ENCODE results near the gene KRTAP10-1. TPM values are rescaled to one million over a fixed set of nuclear protein-coding genes. Genes with fewer than 3 reads are reported as not detected.

KRTAP10-1 gene
- total RNA-seq, 1 experiment from 2014 or later: 0.47 TPM

- BruUV-seq (replicated peaks): no TSS peak
- ChIA-PET POLR2A (ENCODE audit: low non-redundant PET) (no interaction called here), CTCF (interaction anchor here (0.6 to 0.7 kb wide), 2 partner anchors 206 to 259 kb away, joined by 3 to 6 read pairs; no protein-coding TSS in a partner anchor)
- Histone ChIP-seq H3K36me3 (ENCODE audit: insufficient read depth, low read length, poor library complexity, severe bottlenecking) (no peaks in the 10 kb centered on the region), H3K27ac (ENCODE audit: low read depth, low read length, poor library complexity, severe bottlenecking) (no peak overlapping the region), H3K27me3 (replicated peaks; ENCODE audit: insufficient read depth, low read depth, low read length, poor library complexity) (no peaks in the 10 kb centered on the region), H3K9me3 (ENCODE audit: low read depth, low read length, poor library complexity, severe bottlenecking) (no peaks in the 10 kb centered on the region), H3K4me1 (ENCODE audit: insufficient read depth, low read length, poor library complexity, severe bottlenecking) (no peaks in the 10 kb centered on the region), H3K4me3 (ENCODE audit: low read depth, low read length, poor library complexity, severe bottlenecking) (no peak overlapping the region)
- no peak for TF ChIP-seq EZH2 (IDR thresholded peaks at IDR 0.05; ENCODE audit: borderline replicate concordance, low read depth, low read length, poor library complexity, severe bottlenecking)
- TF ChIP-seq, protein P1, sequence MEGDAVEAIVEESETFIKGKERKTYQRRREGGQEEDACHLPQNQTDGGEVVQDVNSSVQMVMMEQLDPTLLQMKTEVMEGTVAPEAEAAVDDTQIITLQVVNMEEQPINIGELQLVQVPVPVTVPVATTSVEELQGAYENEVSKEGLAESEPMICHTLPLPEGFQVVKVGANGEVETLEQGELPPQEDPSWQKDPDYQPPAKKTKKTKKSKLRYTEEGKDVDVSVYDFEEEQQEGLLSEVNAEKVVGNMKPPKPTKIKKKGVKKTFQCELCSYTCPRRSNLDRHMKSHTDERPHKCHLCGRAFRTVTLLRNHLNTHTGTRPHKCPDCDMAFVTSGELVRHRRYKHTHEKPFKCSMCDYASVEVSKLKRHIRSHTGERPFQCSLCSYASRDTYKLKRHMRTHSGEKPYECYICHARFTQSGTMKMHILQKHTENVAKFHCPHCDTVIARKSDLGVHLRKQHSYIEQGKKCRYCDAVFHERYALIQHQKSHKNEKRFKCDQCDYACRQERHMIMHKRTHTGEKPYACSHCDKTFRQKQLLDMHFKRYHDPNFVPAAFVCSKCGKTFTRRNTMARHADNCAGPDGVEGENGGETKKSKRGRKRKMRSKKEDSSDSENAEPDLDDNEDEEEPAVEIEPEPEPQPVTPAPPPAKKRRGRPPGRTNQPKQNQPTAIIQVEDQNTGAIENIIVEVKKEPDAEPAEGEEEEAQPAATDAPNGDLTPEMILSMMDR (conservative IDR thresholded peaks at IDR 0.05; ENCODE audit: low read depth, low read length): no peak
- intact Hi-C loops (cut with micrococcal nuclease; ENCODE audit: unreplicated experiment): no loop called here
- no peak for DNase-seq (ENCODE audit: low spot score)
These were observed 4.0 kb downstream of the KRTAP10-1 start for GRCh38 chr21:44535963-44536362.

GRCh38 chr21:44534688-44535087 lies 5.3 kb downstream of the KRTAP10-1 start:
- Histone ChIP-seq H3K27ac (ENCODE audit: low read depth, low read length, poor library complexity, severe bottlenecking) (no peak overlapping the region), H3K36me3 (ENCODE audit: insufficient read depth, low read length, poor library complexity, severe bottlenecking) (no peaks in the 10 kb centered on the region), H3K4me1 (ENCODE audit: insufficient read depth, low read length, poor library complexity, severe bottlenecking) (no peaks in the 10 kb centered on the region), H3K9me3 (ENCODE audit: low read depth, low read length, poor library complexity, severe bottlenecking) (no peaks in the 10 kb centered on the region), H3K27me3 (replicated peaks; ENCODE audit: insufficient read depth, low read depth, low read length, poor library complexity) (no peaks in the 10 kb centered on the region), H3K4me3 (ENCODE audit: low read depth, low read length, poor library complexity, severe bottlenecking) (no peak overlapping the region)
- intact Hi-C loops (cut with micrococcal nuclease; ENCODE audit: unreplicated experiment): no loop called here
- BruUV-seq (replicated peaks): no TSS peak
- POLR2A ChIA-PET (ENCODE audit: low non-redundant PET): no interaction called here
- CTCF ChIA-PET: no interaction called here
- DNase-seq (ENCODE audit: low spot score): no peak
- TF ChIP-seq, protein P1 (conservative IDR thresholded peaks at IDR 0.05; ENCODE audit: low read depth, low read length): no peak
- TF ChIP-seq EZH2 (IDR thresholded peaks at IDR 0.05; ENCODE audit: borderline replicate concordance, low read depth, low read length, poor library complexity, severe bottlenecking): no peak

- Histone ChIP-seq H3K4me3 (ENCODE audit: low read depth, low read length, poor library complexity, severe bottlenecking) (no peak overlapping the region), H3K27me3 (replicated peaks; ENCODE audit: insufficient read depth, low read depth, low read length, poor library complexity) (no peaks in the 10 kb centered on the region), H3K9me3 (ENCODE audit: low read depth, low read length, poor library complexity, severe bottlenecking) (no peaks in the 10 kb centered on the region), H3K27ac (ENCODE audit: low read depth, low read length, poor library complexity, severe bottlenecking) (no peak overlapping the region), H3K4me1 (ENCODE audit: insufficient read depth, low read length, poor library complexity, severe bottlenecking) (no peaks in the 10 kb centered on the region), H3K36me3 (ENCODE audit: insufficient read depth, low read length, poor library complexity, severe bottlenecking) (no peaks in the 10 kb centered on the region)
- intact Hi-C loops (cut with micrococcal nuclease; ENCODE audit: unreplicated experiment): no loop called here
- POLR2A ChIA-PET (ENCODE audit: low non-redundant PET): no interaction called here
- no peak for DNase-seq (ENCODE audit: low spot score)
- CTCF ChIA-PET: no interaction called here
- no TSS peak for BruUV-seq (replicated peaks)
- TF ChIP-seq, protein P1 (conservative IDR thresholded peaks at IDR 0.05; ENCODE audit: low read depth, low read length): no peak
These were observed 5.9 kb downstream of the KRTAP10-1 start for GRCh38 chr21:44533891-44534627.

All from A673 (cell line).